ENCODE data around the gene PPP3R1. TPM values are rescaled to one million over a fixed set of nuclear protein-coding genes. Genes with fewer than 3 reads are reported as not detected.

PPP3R1 gene
- total and polyA plus RNA-seq, 2 of the 4 experiments (the other 2 are of a cell fraction) = 9.1 to 17.3 TPM

DNA sequence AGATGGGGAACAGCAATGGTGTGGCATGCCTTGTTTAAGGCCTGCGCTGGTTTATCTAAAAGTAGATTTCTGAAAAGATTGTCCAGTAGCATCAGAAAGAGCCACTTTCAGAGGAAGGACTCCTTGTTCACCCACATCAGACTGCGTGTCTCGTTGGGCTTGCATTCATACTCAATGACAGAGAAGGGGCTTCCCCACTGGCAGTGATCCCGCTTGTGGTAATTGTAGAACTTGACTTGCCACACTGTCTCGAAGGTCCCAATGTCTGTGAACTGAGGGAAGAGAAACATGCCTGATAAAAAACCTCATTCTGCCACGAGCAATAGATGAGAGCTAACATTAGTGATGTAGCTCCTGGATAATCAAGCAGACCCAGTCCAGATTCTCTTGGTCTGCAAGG, 41.4 kb upstream of the PPP3R1 start:
- peaks cover 4% of the 10 kb centered on the region in 2 experiments; a peak in 1 of 4 replicates for H3K79me1 ChIP-seq (ENCODE audit: low read depth in 1 of 2, low read length in 2 of 2)
- H3K18ac ChIP-seq (ENCODE audit: low read depth, low read length) = no peak overlapping the region
- H3K4me3 ChIP-seq (ENCODE audit: insufficient read depth, low read depth, low read length) = no peak overlapping the region
- no peaks in the 10 kb centered on the region for H3K36me3 ChIP-seq (ENCODE audit: control insufficient read depth, insufficient read depth, low read length)
- no peaks in the 10 kb centered on the region for H3K9me3 ChIP-seq (ENCODE audit: control insufficient read depth, insufficient read depth, low read length)
- no peak overlapping the region for H2BK20ac ChIP-seq (ENCODE audit: low read depth, low read length)
- intact Hi-C loops (cut with micrococcal nuclease) = no loop called here
- TF ChIP-seq RFX5 (IDR thresholded peaks at IDR 0.05; ENCODE audit: low read depth, low read length) (no peak), MAZ (IDR thresholded peaks at IDR 0.05; ENCODE audit: borderline replicate concordance, low read depth, low read length) (no peak)
- TF ChIP-seq, protein P1, sequence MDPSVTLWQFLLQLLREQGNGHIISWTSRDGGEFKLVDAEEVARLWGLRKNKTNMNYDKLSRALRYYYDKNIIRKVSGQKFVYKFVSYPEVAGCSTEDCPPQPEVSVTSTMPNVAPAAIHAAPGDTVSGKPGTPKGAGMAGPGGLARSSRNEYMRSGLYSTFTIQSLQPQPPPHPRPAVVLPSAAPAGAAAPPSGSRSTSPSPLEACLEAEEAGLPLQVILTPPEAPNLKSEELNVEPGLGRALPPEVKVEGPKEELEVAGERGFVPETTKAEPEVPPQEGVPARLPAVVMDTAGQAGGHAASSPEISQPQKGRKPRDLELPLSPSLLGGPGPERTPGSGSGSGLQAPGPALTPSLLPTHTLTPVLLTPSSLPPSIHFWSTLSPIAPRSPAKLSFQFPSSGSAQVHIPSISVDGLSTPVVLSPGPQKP (IDR thresholded peaks at IDR 0.05; ENCODE audit: borderline replicate concordance, low read depth, low read length) = no peak
- H4K91ac ChIP-seq (ENCODE audit: insufficient read depth, low read depth, low read length) = no peak overlapping the region
- no peak overlapping the region for H3K4ac ChIP-seq (ENCODE audit: low read depth, low read length)
- no peak overlapping the region for H2AK5ac ChIP-seq (ENCODE audit: low read depth, low read length)
- no peak overlapping the region for H3K27ac ChIP-seq (ENCODE audit: insufficient read depth, low read length)
- no peak overlapping the region for H4K8ac ChIP-seq (ENCODE audit: low read depth in 2 of 2, low read length in 2 of 2)
- H2BK120ac ChIP-seq (ENCODE audit: low read depth, low read length) = no peak overlapping the region
- H3K23ac ChIP-seq (ENCODE audit: low read depth, low read length) = no peak overlapping the region
- no peaks in the 10 kb centered on the region for H3K27me3 ChIP-seq (ENCODE audit: control insufficient read depth, insufficient read depth, low read length)
- H2BK5ac ChIP-seq (ENCODE audit: low read depth, low read length, poor library complexity, severe bottlenecking) = no peak overlapping the region
- ChIA-PET POLR2A (ENCODE audit: unreplicated experiment) (no interaction called here), CTCF (interaction anchor here (1.4 kb wide), 1 partner anchor 27 kb away, joined by 3 read pairs; no protein-coding TSS in a partner anchor)
- no CpG with 5 or more reads among the region's 6 CpGs for WGBS, 2 experiments (ENCODE audit: extremely low coverage in 2 of 2, insufficient read length in 1 of 2)
- in situ Hi-C loops (cut with MboI; ENCODE audit: low sequenced_read_pairs) = loop anchor here (10.0 kb wide), 1 partner anchor 151 kb away; no protein-coding TSS in a partner anchor
- H3K9ac ChIP-seq (ENCODE audit: low read depth, low read length) = no peak overlapping the region
- no peak overlapping the region for H2BK15ac ChIP-seq (ENCODE audit: low read depth, low read length)
- H4K5ac ChIP-seq (ENCODE audit: low read depth, low read length) = no peak overlapping the region
- no peak overlapping the region for H3K56ac ChIP-seq (ENCODE audit: extremely low read depth, insufficient read depth, low read length)
- no peak overlapping the region for H2AK9ac ChIP-seq (replicated peaks; ENCODE audit: low read depth, low read length, poor library complexity)
- DNase-seq (no peak), ATAC-seq (ENCODE audit: low read depth) (no peak)
- no peak overlapping the region for H3K14ac ChIP-seq (replicated peaks; ENCODE audit: low read depth, low read length)
- no peak overlapping the region for H2AFZ ChIP-seq (replicated peaks; ENCODE audit: low read length, poor library complexity)
- no TSS peak for BruUV-seq (replicated peaks)
- H3K4me2 ChIP-seq (ENCODE audit: low read depth, low read length) = no peak overlapping the region
- dilution Hi-C loops (cut with HindIII; ENCODE audit: low sequenced_read_pairs, unreplicated experiment) = no loop called here
- H4K20me1 ChIP-seq (ENCODE audit: insufficient read depth, low read length) = no peaks in the 10 kb centered on the region
- no peaks in the 10 kb centered on the region for H3K4me1 ChIP-seq (ENCODE audit: control insufficient read depth, insufficient read depth, low read length)
- no peaks in the 10 kb centered on the region; the same call in 1 of the 2 replicates for H3K9me1 ChIP-seq (ENCODE audit: insufficient read depth, low read length)
